AG04450 (cell line): ENCODE results near the gene PSMA8. TPM values are rescaled to one million over a fixed set of nuclear protein-coding genes. Genes with fewer than 3 reads are reported as not detected.

Experiments
- CTCF ChIA-PET: fragments of 300-600, 350-600 bp; formaldehyde crosslinking; extraction: SDS; loops from one replicate; lab custom pipeline; 2022; ENCODE audit warnings: antibody characterized with exemption, inconsistent platforms; lab: Charles Lee
- POLR2A ChIA-PET: fragments of 350-600 bp; formaldehyde crosslinking; extraction: SDS; loops from one replicate; lab custom pipeline; 2021; ENCODE audit warnings: antibody characterized with exemption, inconsistent platforms; lab: Yijun Ruan, JAX
- DNase-seq: peaks from one replicate; pipeline ENCODE4 v3.0.0-alpha.2; 2011; ENCODE audit warnings: low read depth, low spot score
- H3K27ac ChIP-seq: one replicate; pipeline ENCODE4 v1.5.1; 2012; ENCODE audit warnings: low read depth, low read length, control low read depth
- H3K27me3 ChIP-seq: one replicate; pipeline ENCODE4 v1.6.0; 2012; ENCODE audit warnings: low read length; ENCODE audit not compliant: control insufficient read depth, insufficient read depth
- H3K4me3 ChIP-seq: 2 replicates; pipeline ENCODE4 v1.5.1; 2011; ENCODE audit warnings: mild to moderate bottlenecking, low read depth, low read length, control low read depth
- H3K9me3 ChIP-seq: 2 replicates; pipeline ENCODE4 v1.5.1; 2012; ENCODE audit warnings: low read length; ENCODE audit not compliant: control insufficient read depth, insufficient read depth
- polyA plus RNA-seq: library from polyadenylated mRNA; depleted of rRNA; stranded (reverse); fragments of >200 nt; gene quantifications from 2 replicates; pipeline ENCODE4 v1.2.3, GENCODE V29; 2011
- TF ChIP-seq, protein P1 (sequence below): IDR thresholded peaks from 2 replicates; pipeline ENCODE4 v1.5.1; 2011; ENCODE audit warnings: low read depth, low read length, control low read depth, inconsistent platforms

Gene PSMA8
- polyA plus RNA-seq, 1 experiment: not detected

GRCh38 chr18:26225022-26225693 lies 91.5 kb downstream of the PSMA8 start:
- TF ChIP-seq, protein P1, sequence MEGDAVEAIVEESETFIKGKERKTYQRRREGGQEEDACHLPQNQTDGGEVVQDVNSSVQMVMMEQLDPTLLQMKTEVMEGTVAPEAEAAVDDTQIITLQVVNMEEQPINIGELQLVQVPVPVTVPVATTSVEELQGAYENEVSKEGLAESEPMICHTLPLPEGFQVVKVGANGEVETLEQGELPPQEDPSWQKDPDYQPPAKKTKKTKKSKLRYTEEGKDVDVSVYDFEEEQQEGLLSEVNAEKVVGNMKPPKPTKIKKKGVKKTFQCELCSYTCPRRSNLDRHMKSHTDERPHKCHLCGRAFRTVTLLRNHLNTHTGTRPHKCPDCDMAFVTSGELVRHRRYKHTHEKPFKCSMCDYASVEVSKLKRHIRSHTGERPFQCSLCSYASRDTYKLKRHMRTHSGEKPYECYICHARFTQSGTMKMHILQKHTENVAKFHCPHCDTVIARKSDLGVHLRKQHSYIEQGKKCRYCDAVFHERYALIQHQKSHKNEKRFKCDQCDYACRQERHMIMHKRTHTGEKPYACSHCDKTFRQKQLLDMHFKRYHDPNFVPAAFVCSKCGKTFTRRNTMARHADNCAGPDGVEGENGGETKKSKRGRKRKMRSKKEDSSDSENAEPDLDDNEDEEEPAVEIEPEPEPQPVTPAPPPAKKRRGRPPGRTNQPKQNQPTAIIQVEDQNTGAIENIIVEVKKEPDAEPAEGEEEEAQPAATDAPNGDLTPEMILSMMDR: no peak
- CTCF ChIA-PET: no interaction called here
- no peak for DNase-seq
- no peak overlapping the region for H3K27ac ChIP-seq
- POLR2A ChIA-PET: no interaction called here
- no peaks in the 10 kb centered on the region; the same call in 1 of the 2 replicates for H3K9me3 ChIP-seq
- peaks cover 6% of the 10 kb centered on the region for H3K27me3 ChIP-seq
- no peak overlapping the region for H3K4me3 ChIP-seq

GRCh38 chr18:26225915-26226228 lies 92.2 kb downstream of the PSMA8 start:
- DNase-seq: no peak
- Histone ChIP-seq H3K27ac (no peak overlapping the region), H3K4me3 (peak overlapping the region; percentile 68), H3K27me3 (peaks cover 6% of the 10 kb centered on the region), H3K9me3 (no peaks in the 10 kb centered on the region; the same call in 1 of the 2 replicates)
- TF ChIP-seq, protein P1: no peak
- ChIA-PET CTCF (no interaction called here), POLR2A (interaction anchor here (1.2 kb wide), 1 partner anchor 135 kb away, joined by 3 read pairs; the partner anchor contains the start of gene SS18)

- ChIA-PET CTCF (no interaction called here), POLR2A (interaction anchor here (1.2 kb wide), 1 partner anchor 136 kb away, joined by 3 read pairs; the partner anchor contains the start of gene SS18)
- TF ChIP-seq, protein P1: no peak
- H3K9me3 ChIP-seq: no peaks in the 10 kb centered on the region; the same call in 1 of the 2 replicates
- H3K27me3 ChIP-seq: peaks cover 6% of the 10 kb centered on the region
- H3K27ac ChIP-seq: no peak within 1 kb of the TSS
- H3K4me3 ChIP-seq: peak within 1 kb of the TSS; percentile 68
- DNase-seq: peak; percentile 41
These were observed 92.8 kb downstream of the PSMA8 start, which contains the start of gene TAF4B for GRCh38 chr18:26226229-26227050. Gene TAF4B, plus strand, starts transcription at chr18:26226445. Its CDS starts 489 bp downstream, at chr18:26226934.

GRCh38 chr18:26227051-26227670 lies 93.5 kb downstream of the PSMA8 start:
- CTCF ChIA-PET: no interaction called here
- Histone ChIP-seq H3K4me3 (peak overlapping the region; percentile 68), H3K27ac (no peak overlapping the region), H3K9me3 (no peaks in the 10 kb centered on the region; the same call in 1 of the 2 replicates), H3K27me3 (peaks cover 6% of the 10 kb centered on the region)
- TF ChIP-seq, protein P1: no peak
- no peak for DNase-seq
- POLR2A ChIA-PET: interaction anchor here (1.2 kb wide), 1 partner anchor 137 kb away, joined by 3 read pairs; the partner anchor contains the start of gene SS18
